SIG-M5 (cell line): ENCODE results near the gene HOPX.
"Not testable (repeated sequence)": the region's sequence is repeated elsewhere in the genome, so short reads cannot be mapped to it uniquely, and the experiment has no call there.

ENCODE experiments used
- DNase-seq: peaks from one replicate; lab custom pipeline; 2025; lab: John Stamatoyannopoulos, UW

Gene HOPX

DNA sequence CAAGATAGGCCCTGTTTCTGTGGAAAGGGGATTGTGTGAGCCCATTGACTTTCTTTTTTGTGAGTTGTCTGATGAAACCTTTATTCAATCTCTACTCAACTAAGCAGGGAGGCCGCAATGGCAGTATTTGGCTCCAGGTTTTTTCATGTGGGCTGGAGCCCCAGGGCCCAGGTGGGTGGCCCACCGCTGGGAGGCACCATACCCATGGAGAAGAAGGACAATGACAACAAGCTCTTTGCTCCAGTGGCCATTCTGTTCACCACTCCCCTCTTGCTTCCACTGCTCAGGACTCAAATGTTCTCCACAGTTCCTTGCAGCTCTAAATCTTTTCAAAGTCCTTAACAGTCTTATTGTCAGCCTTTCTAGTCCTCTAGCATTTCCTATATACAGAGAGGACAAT is 54.1 kb downstream of the HOPX start:
- DNase-seq = no peak

DNA sequence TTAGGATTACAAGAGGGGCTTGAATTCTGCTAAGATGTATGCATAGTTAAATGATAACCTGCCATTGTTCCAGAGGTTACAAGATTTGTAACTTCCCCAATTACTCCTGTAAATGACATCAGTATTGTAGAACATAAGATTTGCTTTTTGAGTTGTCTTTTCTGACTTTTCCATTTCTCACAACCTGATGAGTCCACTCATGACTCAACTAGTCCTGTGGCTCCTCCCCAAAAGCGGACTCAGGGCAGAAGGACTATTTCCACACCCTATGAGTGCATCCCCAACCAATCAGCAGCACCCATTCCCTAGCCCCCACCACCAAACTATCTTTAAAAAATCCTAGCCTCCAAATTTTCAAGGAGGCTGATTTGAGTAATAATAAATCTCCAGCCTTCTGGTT is 54.7 kb downstream of the HOPX start:
- DNase-seq = no peak

DNA sequence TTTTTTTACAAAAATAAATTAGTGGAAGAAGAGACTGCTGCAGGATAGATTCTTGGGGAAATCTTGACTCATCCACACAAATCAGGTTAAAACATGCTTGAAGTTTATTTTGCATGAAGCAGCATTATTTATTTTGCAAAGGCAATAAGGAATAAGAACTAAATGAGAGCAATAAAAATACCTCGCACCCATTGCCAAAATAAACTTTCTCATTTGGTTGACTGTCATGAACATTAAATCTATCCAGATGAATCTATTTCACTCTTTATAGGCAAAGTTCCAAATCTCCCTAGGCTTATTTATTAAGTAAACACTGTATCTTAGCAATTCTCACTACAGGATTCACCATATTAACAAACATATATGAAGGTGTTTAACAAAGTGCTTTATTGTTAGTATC is 58.9 kb downstream of the HOPX start:
- no peak for DNase-seq

DNA sequence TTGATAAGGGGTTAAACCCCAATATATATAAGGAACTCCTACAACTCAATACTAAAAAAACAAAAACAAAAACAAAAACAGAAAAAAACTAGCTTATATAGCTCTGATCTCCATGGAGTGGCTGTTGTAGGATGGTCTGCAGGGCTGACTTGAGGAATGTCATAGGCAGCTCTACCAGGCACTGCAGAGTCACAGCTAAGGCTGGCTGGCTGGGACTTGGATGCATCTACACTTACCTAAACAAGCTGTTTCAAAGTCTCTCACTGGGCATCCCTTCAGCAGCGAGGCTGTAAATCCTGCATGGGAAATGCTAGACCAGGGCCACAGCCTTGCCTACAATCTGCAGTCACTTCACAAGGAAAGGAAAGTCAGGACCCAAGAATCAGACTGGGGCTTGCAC is 61.3 kb downstream of the HOPX start:
- DNase-seq = no peak

DNA sequence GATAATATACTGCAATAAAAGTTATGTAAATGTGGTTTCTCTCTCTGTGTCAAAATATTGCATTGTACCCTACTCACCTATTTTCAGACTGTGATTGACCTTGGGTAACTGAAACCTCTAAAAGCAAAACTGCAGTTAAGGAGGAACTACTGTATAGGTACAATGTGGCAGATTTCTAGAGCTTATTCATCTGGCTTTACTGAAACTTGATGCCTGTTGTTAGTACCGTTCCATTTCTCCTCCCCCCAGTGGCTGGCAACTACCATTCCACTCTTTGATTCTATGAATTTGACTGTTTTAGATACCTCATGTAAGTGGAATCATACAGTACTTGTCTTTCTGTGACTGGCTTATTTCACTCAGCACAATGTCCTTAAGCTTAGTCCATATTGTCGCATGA is 61.9 kb downstream of the HOPX start:
- DNase-seq = no peak

DNA sequence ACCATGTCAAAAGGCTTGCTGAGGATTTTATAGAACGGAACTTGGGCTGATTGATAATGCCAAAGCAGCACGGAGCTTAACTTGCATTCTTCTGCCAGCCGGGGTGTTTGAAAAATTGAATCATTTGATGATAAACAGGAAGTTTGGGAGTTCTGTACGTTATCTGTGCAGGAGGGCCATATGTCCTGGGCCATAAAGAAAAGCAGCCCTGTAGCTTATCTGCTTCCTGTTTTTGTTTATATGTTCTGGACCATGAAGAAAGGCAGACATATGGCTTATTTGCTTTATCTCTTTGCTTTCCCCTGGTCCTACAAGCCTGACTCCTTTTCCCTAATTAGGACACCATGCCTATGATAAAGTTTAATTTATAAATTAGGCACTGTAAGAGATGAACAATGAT is 62.4 kb downstream of the HOPX start:
- DNase-seq = no peak

DNA sequence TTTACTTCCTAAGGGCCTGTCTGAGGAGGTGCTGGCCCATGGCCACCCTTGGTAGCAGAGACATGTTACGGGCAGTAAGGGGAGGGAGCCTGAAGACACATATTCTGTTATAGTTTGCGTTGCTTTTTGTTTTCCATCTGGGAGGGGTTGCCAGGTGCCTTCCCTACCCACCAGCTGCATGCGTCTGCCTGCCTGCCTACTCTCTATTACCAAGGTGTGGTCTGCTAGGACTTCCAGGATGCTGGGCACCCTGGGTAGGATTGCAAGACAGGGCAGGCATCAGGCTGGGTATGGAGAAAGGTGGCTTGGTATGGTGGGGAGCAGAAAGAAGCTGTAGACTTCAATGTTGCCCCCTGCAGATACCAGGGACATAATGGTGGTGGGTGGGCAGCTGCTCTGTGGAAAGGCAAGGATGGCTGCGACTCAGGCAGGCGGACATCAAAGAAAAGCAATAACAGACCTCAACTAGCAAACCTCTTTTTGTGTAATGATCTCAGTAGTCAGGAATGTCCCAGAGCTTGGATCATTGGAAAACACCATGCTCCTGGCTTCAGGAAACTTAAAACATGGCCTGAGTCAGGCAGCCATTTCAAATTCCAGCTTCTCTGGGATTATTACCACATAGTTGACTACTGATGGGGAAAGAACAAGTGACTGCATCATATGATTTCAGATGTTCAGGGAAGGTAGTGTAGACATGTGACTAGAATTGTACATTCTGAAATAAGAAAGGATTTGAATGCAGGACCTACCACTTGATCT is 67.8 kb downstream of the HOPX start:
- no peak for DNase-seq

DNA sequence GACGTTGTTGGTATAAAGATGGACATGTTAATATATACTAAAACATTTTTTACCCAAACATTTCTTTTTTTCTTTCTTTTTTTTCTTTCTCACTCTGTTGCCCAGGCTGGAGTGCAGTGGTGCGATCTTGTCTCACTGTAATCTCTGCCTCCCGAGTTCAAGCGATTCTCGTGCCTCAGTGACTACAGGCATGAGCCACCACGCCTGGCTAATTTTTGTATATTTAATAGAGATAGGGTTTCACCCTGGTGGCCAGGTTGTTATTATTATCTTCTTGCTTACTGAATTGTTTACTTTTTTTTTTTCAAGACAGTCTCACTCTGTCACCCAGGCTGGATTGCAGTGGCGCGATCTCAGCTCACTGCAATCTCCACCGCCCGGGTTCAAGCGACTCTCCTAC is 68.8 kb downstream of the HOPX start:
- no peak for DNase-seq

DNA sequence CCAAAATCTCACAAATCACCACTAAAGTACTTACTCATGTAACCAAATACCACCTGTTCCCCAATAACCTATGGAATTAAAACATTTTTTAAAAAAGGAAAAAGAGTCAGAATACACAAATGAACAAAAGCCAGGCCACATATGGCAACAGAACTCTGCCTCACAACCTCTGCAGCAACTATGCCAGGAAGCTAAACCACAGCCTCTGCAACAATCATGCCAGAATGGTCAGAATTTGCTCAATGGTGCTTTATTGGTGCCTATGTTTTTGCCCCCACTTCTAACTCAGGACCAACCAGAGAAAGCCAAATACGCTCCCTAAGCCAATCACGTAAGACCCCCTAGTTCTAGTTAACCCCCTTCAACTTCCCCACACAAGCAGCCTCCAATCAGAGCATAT is 69.6 kb downstream of the HOPX start:
- no peak for DNase-seq

DNA sequence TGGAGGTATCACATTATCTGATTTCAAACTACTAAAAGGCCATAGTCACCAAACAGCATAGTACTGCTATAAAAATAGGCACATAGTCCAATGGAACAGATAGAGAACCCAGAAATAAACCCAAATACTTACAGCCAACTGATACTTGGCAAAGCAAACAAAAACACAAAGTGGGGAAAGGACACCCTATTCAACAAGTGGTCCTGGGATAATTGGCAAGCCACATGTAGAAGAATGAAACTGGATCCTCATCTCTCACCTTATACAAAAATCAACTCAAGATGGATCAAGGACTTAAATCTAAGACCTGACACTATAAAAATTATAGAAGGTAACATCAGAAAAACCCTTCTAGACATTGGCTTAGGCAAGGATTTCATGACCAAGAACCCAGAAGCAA is 70.9 kb downstream of the HOPX start:
- not testable (repeated sequence) for DNase-seq

DNA sequence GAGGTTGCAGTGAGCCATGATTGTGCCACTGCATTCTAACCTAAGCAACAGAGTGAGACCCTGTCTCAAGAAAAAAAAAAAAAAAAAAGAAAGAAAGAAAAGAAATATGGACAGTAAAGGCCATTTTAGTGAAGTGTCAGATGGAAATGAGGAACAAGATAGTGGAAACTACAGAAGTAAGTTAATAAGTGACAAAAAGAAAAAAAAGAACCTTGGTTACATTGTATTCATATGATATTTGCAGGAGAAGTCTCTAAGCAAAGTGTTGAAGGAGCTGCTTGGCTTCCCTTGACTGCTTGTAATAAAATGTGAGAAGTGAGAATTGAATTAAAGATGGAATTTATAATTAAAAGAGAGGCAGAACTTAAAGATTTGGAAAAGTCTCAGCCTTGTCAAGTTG is 73.2 kb downstream of the HOPX start:
- DNase-seq = no peak

DNA sequence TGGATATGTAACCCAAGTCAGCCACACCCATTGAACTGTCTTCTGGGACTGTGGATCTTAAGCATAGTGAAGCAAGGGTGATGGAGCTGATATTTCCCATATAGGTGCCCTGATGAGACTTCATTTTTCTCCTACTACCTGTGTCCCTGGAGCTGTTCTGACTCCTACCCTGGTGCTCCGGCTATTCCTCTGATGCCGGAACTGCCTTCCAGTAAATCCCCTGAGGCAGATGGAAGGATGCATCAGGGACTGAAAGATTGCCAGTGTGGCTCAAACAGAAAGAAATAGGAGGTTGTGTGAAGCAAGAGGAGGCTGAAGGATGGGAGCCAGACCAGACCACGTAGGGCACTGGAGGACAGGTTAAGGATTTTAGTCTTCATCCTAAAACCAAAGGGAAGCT is 74.7 kb downstream of the HOPX start:
- DNase-seq = no peak

DNA sequence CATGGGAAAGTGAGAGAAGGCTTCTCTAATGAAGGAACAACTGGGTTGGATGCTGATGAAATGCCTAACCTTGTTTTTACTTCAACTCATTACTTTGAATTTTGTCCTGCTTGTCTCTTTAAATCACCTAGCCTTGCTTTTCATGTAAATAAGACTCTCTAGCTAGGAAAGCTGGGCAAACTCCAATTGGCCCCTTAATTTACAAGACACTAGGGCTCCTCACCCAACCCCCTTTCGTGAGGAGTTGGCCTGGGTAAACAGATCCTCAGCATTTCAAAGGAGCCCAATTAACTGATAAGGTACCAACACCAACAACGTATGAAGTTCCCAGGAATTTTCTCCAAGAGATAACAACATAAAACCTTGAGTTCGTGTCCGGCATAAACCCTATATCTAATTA is 75.6 kb downstream of the HOPX start:
- not testable (repeated sequence) for DNase-seq

DNA sequence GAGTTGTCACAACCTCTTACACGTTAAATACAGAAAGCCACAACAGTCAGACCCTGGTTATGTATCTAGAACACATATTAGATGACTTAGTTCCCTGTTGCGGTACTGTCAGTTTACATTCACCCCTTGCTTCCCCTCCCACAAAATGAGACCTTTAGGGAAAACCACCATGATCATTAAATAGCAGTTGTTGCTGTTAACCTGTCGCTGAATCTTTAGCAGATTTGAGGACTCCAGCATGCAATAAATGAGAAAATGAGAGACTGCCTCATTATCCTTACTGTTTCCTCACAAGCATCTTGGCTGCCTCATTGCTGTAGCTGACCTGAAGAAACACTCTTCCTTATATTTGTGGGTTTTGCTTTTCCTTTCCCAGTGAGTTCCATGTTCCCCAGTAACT is 77.8 kb downstream of the HOPX start:
- no peak for DNase-seq
